Fibroblast of the conjunctiva (primary cell): ENCODE results near the gene ATP12A.

ENCODE experiments used
- DNase-seq: peaks from one replicate; pipeline ENCODE4 v3.0.0-alpha.2; 2010; ENCODE audit warnings: low read depth

Gene ATP12A

GRCh38 chr13:24663586-24663985 lies 16.6 kb upstream of the ATP12A start:
- DNase-seq: no peak

- no peak for DNase-seq
Observed at GRCh38 chr13:24664726-24665409, 15.3 kb upstream of the ATP12A start.

- DNase-seq: no peak
Observed at GRCh38 chr13:24668511-24668910, 11.7 kb upstream of the ATP12A start.

- DNase-seq: no peak
Observed at GRCh38 chr13:24668955-24669582, 11.1 kb upstream of the ATP12A start.

- no peak for DNase-seq
Observed at GRCh38 chr13:24670174-24670573, 10.0 kb upstream of the ATP12A start.

GRCh38 chr13:24670961-24671381 lies 9.2 kb upstream of the ATP12A start:
- no peak for DNase-seq

- peak; percentile 84 for DNase-seq
Observed at GRCh38 chr13:24671386-24672113, 8.7 kb upstream of the ATP12A start.

GRCh38 chr13:24672141-24673132 lies 7.8 kb upstream of the ATP12A start:
- no peak for DNase-seq

GRCh38 chr13:24675806-24676570 lies 4.2 kb upstream of the ATP12A start:
- no peak for DNase-seq

GRCh38 chr13:24678151-24678550 lies 2.1 kb upstream of the ATP12A start:
- no peak for DNase-seq

- DNase-seq: no peak
Observed at GRCh38 chr13:24679686-24680085, 522 bp upstream of the ATP12A start.

- DNase-seq: no peak
Observed at GRCh38 chr13:24680921-24681604, 855 bp downstream of the ATP12A start.

- no peak for DNase-seq
Observed at GRCh38 chr13:24681930-24682329, 1.7 kb downstream of the ATP12A start.

- DNase-seq: no peak
Observed at GRCh38 chr13:24682353-24682752, 2.1 kb downstream of the ATP12A start.

GRCh38 chr13:24683351-24683750 lies 3.1 kb downstream of the ATP12A start:
- DNase-seq: no peak

GRCh38 chr13:24683838-24684599 lies 3.8 kb downstream of the ATP12A start:
- DNase-seq: no peak

- DNase-seq: no peak
Observed at GRCh38 chr13:24684600-24684998, 4.4 kb downstream of the ATP12A start.

GRCh38 chr13:24685314-24685713 lies 5.1 kb downstream of the ATP12A start:
- DNase-seq: no peak

GRCh38 chr13:24687611-24688010 lies 7.4 kb downstream of the ATP12A start:
- DNase-seq: no peak

- DNase-seq: no peak
Observed at GRCh38 chr13:24688111-24688510, 7.9 kb downstream of the ATP12A start.
